Pancreas (tissue), 10 donors: ENCODE data around the gene EGFR. TPM values are rescaled to one million over a fixed set of nuclear protein-coding genes. Genes with fewer than 3 reads are reported as not detected.

Source experiments
- ATAC-seq, 4 donors: fragments of 200-7000 bp; cut with Tn5 transposase; one replicate each; pipeline versions ENCODE4 v1.8.0 to v1.9.1; 2020; ENCODE audit warnings: mild to moderate bottlenecking in 4 of 4, moderate library complexity in 4 of 4
- DNase-seq, 6 donors: peaks; one replicate each; pipeline ENCODE4 v3.0.0-alpha.2; 2020
- FAIRE-seq: peaks from 2 replicates; lab custom pipeline; 2012; peaks lifted over from hg19 to GRCh38; lab: Jason Lieb, UNC
- H3K27ac ChIP-seq, 4 donors: fragments of 200-600 bp; sonication (generic); 1 replicate in 3 of 4; 2 replicates in 1 of 4; pipeline versions ENCODE4 v1.5.0 to v1.8.0; 2020
- H3K27me3 ChIP-seq, 4 donors: fragments of 200-600 bp; one replicate each; pipeline ENCODE4 v1.8.0; 2021
- H3K36me3 ChIP-seq, 3 donors: fragments of 200-600 bp; sonication (generic) in 1 of 3; one replicate each; pipeline versions ENCODE4 v1.5.0 to v1.8.0; 2020 to 2021
- H3K4me1 ChIP-seq, 3 donors: fragments of 200-600 bp; one replicate each; pipeline ENCODE4 v1.8.0; 2021
- H3K4me3 ChIP-seq, 4 donors: fragments of 200-600 bp; sonication (generic) in 2 of 4; one replicate each; pipeline versions ENCODE4 v1.5.0 to v1.8.0; 2020 to 2021
- H3K9me3 ChIP-seq, 4 donors: fragments of 200-600 bp; one replicate each; pipeline ENCODE4 v1.8.0; 2021
- WGBS, 2 donors: extraction: QIAGEN DNeasy Blood & Tissue Kit; methylation state at CpG; one replicate each; pipeline ENCODE4 v1.1.7; 2013; 5-methylcytosine and 5-hydroxymethylcytosine counted together
- intact Hi-C, 3 donors: fragments of 100-400 bp; cut with DNase I; formaldehyde crosslinking; loops; one replicate each; pipeline versions ENCODE4 v1.11.1 to v1.14.2; 2022
- polyA plus RNA-seq, 2 donors: library from polyadenylated mRNA; stranded (reverse); fragments of 200-250 nt; gene quantifications; one replicate each; pipeline ENCODE4 v1.2.3, GENCODE V29; 2013
- total RNA-seq, 6 donors: library from RNA; stranded (reverse); fragmentation: NEBNext Ultra II Directional in 4 of 6; extraction: Animal tissue kit (Norgen Biotek cat#: 25700) in 4 of 6; gene quantifications; one replicate each; pipeline versions ENCODE4 v1.2.1 to v1.2.4, GENCODE V29; 2021 to 2023
- TF ChIP-seq, protein P1 (sequence below), 4 donors: fragments of 200-600 bp; sonication (generic) in 3 of 4; IDR thresholded peaks; one replicate each; pipeline versions ENCODE4 v1.5.0 to v1.8.0; 2021; ENCODE audit warnings: antibody characterized with exemption in 4 of 4
- donor health status: healthy with polysubstance abuse.
- donor health status: DM: no; HTN: no; CAD: no; lungs with moderate emphysema.
- donor health status: DM: no; HTN: no; CAD: no.
- donor health status: control.
- donor health status: control.
- donor health status: Bipolar disorder and iron deficiency.
- donor health status: DM: yes; HTN: yes; CAD: no.
- donor health status: DM: no; HTN: no; CAD: no.
- donor health status: DM: no; HTN: no; CAD: no.
- donor health status: DM: yes; HTN: yes; CAD: no.

EGFR gene
- total RNA-seq (10 to 100 TPM; 25.6 to 38.8 (median 34.8) TPM), polyA plus RNA-seq (1 to 10 TPM; 5.5 to 6.5 TPM)

DNA sequence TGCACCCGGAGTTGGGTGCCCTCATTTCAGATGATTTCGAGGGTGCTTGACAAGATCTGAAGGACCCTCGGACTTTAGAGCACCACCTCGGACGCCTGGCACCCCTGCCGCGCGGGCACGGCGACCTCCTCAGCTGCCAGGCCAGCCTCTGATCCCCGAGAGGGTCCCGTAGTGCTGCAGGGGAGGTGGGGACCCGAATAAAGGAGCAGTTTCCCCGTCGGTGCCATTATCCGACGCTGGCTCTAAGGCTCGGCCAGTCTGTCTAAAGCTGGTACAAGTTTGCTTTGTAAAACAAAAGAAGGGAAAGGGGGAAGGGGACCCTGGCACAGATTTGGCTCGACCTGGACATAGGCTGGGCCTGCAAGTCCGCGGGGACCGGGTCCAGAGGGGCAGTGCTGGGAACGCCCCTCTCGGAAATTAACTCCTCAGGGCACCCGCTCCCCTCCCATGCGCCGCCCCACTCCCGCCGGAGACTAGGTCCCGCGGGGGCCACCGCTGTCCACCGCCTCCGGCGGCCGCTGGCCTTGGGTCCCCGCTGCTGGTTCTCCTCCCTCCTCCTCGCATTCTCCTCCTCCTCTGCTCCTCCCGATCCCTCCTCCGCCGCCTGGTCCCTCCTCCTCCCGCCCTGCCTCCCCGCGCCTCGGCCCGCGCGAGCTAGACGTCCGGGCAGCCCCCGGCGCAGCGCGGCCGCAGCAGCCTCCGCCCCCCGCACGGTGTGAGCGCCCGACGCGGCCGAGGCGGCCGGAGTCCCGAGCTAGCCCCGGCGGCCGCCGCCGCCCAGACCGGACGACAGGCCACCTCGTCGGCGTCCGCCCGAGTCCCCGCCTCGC lies at the start of gene EGFR:
TSS of gene EGFR (plus strand) at position 657 of the 830 bp plus-strand sequence. CDS start 261 bp downstream, outside the sequence.
- ATAC-seq (peak; percentile 72 to 84 (median 82)), DNase-seq (peak; percentile 83 to 92 (median 88)), FAIRE-seq (no peak)
- intact Hi-C loops = loop anchor here in 1 of 3 donors (10.0 kb wide), 1 partner anchor 126 kb away; no protein-coding TSS in a partner anchor
- H3K36me3 ChIP-seq = no peaks in the 10 kb centered on the region
- peak within 1 kb of the TSS; percentile 89 to 93 (median 92) for H3K27ac ChIP-seq
- H3K4me3 ChIP-seq = peak within 1 kb of the TSS; percentile 61 to 97 (median 86)
- WGBS, 2 donors = 2 to 3% methylated on average over 46 to 80 of the region's 80 CpGs
- H3K27me3 ChIP-seq = no peaks in the 10 kb centered on the region
- H3K9me3 ChIP-seq = no peaks in the 10 kb centered on the region
- H3K4me1 ChIP-seq = peaks cover 0 to 7% (median 0%) of the 10 kb centered on the region in 3 donors
- TF ChIP-seq, protein P1, sequence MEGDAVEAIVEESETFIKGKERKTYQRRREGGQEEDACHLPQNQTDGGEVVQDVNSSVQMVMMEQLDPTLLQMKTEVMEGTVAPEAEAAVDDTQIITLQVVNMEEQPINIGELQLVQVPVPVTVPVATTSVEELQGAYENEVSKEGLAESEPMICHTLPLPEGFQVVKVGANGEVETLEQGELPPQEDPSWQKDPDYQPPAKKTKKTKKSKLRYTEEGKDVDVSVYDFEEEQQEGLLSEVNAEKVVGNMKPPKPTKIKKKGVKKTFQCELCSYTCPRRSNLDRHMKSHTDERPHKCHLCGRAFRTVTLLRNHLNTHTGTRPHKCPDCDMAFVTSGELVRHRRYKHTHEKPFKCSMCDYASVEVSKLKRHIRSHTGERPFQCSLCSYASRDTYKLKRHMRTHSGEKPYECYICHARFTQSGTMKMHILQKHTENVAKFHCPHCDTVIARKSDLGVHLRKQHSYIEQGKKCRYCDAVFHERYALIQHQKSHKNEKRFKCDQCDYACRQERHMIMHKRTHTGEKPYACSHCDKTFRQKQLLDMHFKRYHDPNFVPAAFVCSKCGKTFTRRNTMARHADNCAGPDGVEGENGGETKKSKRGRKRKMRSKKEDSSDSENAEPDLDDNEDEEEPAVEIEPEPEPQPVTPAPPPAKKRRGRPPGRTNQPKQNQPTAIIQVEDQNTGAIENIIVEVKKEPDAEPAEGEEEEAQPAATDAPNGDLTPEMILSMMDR (IDR thresholded peaks at IDR 0.05) = no peak

DNA sequence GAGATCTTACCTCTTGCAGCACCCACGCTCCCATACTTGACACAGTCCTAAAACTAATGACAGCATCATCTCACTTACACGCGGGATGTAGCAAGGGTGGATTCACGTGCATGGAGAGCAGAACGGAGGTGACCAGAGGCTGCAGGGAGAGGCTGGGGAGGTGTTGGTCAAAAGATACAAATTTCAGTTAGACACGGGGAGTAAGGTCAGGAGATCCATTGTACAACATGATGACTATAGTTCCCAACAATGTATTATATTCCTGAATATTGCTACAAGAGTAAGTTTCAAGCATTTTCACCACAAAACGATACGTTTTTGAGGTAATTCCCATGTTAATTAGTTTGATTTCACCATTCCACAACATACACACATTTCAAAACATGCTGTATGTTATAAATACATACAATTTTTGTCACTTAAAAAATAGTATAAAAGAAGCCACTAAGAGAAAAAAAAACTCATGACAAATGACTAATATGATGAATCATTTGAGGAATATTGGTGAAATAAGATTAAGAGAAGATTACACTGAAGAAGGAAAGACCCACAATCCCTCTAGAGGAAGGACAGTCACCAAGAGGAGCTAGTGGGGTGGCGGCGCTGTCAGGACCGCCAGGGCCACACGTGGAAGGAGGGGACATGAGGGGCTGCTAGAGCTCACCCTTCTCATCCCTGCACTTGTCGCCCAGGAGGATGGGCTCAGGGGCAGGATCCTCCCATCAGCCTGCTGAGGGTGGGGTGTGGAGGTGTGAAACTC lies 49.4 kb upstream of the EGFR start:
- DNase-seq = no peak
- no peak overlapping the region for H3K4me3 ChIP-seq
- TF ChIP-seq, protein P1 (IDR thresholded peaks at IDR 0.05) = no peak
- no peaks in the 10 kb centered on the region for H3K36me3 ChIP-seq
- H3K9me3 ChIP-seq = no peaks in the 10 kb centered on the region
- no peaks in the 10 kb centered on the region for H3K4me1 ChIP-seq
- H3K27me3 ChIP-seq = no peaks in the 10 kb centered on the region
- no peak for ATAC-seq
- H3K27ac ChIP-seq = no peak overlapping the region
- no peak for FAIRE-seq
- intact Hi-C loops = no loop called here
- WGBS, 2 donors = 82 to 85% methylated on average over 13 of the region's 13 CpGs

DNA sequence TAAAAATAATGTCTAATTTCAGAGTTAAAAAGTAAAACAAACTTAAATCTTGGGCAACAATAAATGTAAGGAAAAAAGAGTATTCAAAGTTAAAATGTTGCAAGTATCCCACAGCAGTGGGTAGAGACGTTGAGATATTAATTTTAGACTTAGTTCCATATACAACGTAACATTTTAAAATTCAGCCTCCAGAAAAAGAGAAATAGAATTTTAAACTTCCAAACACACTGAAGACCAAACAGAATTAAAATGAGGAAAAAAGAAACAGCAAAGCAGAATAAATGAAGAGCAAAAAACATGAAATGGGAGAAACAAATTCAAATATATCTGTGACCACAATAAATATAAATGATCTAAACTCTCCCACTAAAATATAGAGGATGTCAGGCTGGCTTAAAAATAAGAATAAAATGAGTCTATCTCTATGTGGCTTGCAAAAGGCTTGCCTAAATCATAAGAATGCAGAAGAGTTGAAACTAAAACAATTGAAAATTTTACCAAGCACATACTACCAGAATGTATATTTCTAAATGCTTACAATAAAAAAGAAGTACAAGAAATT lies 46.0 kb upstream of the EGFR start:
- intact Hi-C loops = no loop called here
- Histone ChIP-seq H3K9me3 (no peaks in the 10 kb centered on the region), H3K36me3 (no peaks in the 10 kb centered on the region), H3K27me3 (no peaks in the 10 kb centered on the region), H3K4me3 (no peak overlapping the region), H3K4me1 (no peaks in the 10 kb centered on the region), H3K27ac (no peak overlapping the region)
- ATAC-seq (no peak), FAIRE-seq (no peak), DNase-seq (no peak)
- TF ChIP-seq, protein P1 (IDR thresholded peaks at IDR 0.05) = no peak
- 61 to 71% methylated on average over 2 of the region's 2 CpGs for WGBS, 2 donors

DNA sequence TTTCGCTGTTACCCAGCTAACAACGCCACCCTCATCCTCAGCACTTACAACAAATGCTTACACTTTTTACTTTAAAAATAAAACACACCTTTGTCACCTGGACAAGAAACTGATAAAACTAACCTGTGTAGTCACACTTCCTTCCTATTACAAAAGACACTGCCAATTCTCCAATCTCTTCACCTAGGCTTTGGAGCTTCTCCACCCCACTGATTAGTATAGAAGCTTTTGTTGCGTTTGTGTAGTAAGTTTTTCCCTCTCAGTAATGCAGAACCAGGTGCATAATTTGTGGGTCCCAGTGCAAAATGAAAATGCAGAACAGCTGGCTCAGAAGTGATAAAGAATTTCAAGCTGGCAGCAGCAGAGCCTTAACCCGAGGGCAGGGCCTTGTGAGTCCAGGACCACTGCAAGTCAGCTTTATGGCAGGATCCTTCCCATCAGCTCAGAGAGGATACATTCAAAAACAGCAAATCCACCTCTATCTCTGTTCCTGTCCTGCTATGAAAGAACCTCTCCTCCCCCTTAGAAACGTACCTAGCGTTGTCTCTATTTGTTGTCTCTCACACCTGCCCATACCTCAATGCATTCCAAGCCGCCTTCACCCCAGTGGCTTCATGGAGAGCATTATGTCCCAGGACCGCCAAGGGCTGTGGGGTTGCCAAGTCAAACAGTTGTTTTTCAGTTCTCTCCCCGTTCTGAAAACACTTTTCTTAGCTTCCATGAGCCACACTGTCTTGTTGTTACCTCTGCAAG lies 40.3 kb upstream of the EGFR start:
- Histone ChIP-seq H3K4me3 (no peak overlapping the region), H3K9me3 (no peaks in the 10 kb centered on the region), H3K27ac (no peak overlapping the region), H3K36me3 (no peaks in the 10 kb centered on the region), H3K4me1 (no peaks in the 10 kb centered on the region), H3K27me3 (no peaks in the 10 kb centered on the region)
- no peak for DNase-seq
- TF ChIP-seq, protein P1 (IDR thresholded peaks at IDR 0.05) = no peak
- intact Hi-C loops = no loop called here
- no peak for ATAC-seq
- FAIRE-seq = no peak
- 78 to 79% methylated on average over 9 of the region's 9 CpGs for WGBS, 2 donors
